NB4 (cell line): ENCODE results near the gene PGP.

Source experiments
- DNase-seq: peaks from one replicate; pipeline ENCODE4 v3.0.0; 2010; ENCODE audit warnings: low read depth
- H3K4me3 ChIP-seq: one replicate; pipeline ENCODE4 v1.5.1; 2011; ENCODE audit warnings: mild to moderate bottlenecking, low read depth, low read length, moderate library complexity
- CTCF ChIP-seq: IDR thresholded peaks from one replicate; pipeline ENCODE4 v1.5.1; 2012; ENCODE audit warnings: low read depth, low read length
- MAX ChIP-seq: IDR thresholded peaks from 2 replicates; pipeline ENCODE4 v1.6.1; 2011; ENCODE audit warnings: low read depth, low read length
- MYC ChIP-seq: IDR thresholded peaks from 2 replicates; pipeline ENCODE4 v1.6.1; 2011; ENCODE audit warnings: low read depth, low read length
- POLR2A ChIP-seq: IDR thresholded peaks from 2 replicates; pipeline ENCODE4 v1.6.1; 2011; ENCODE audit warnings: mild to moderate bottlenecking; ENCODE audit not compliant: insufficient read length; ENCODE audit errors: extremely low read depth

PGP gene

GRCh38 chr16:2162676-2163118 is 51.9 kb downstream of the PGP start:
- TF ChIP-seq MYC (no peak), POLR2A (no peak), MAX (no peak), CTCF (no peak)
- DNase-seq, result no peak
- H3K4me3 ChIP-seq, result no peak overlapping the region

DNA sequence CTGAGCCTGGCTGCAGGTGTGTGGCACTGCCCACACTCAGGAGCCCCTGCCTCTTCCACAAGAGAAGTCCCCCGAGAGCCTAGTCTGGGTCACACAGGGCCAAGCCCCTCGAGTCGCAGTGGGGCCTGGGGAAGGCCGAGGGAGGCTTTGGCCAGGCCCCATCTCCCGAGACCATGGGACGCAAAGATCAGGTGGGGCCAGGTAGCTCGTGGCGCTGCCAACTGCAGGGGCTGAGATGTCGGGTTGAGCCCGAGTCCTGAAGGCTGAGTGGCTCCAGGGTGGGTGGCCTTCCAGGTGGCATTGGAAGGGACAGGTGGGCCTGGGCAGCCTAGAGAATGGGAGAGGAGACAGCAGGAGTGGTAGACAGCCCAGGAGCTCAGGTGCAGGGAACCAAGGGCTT is 52.7 kb downstream of the PGP start:
- DNase-seq, result no peak
- TF ChIP-seq MYC (no peak), MAX (no peak), CTCF (no peak), POLR2A (no peak)
- H3K4me3 ChIP-seq, result no peak overlapping the region
